RPMI8226 (cell line): ENCODE results near the gene TMEM259.

Source experiments
- DNase-seq: peaks from one replicate; pipeline ENCODE4 v3.0.0-alpha.2; 2015

TMEM259 gene

DNA sequence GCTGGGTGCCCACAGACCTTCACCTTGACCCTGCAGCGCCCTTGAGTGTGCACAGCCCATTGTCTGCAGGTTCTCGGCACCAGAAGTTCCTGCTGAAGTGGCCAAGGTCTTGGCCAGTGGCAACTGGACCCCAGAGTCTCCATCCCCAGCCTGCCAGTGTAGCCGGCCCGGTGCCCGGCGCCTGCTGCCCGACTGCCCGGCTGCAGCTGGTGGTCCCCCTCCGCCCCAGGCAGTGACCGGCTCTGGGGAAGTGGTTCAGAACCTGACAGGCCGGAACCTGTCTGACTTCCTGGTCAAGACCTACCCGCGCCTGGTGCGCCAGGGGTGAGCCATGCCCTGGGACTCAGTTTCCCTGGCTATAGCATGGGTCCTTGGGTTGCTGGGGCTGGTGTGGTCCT, 34.1 kb upstream of the TMEM259 start:
- no peak for DNase-seq

DNA sequence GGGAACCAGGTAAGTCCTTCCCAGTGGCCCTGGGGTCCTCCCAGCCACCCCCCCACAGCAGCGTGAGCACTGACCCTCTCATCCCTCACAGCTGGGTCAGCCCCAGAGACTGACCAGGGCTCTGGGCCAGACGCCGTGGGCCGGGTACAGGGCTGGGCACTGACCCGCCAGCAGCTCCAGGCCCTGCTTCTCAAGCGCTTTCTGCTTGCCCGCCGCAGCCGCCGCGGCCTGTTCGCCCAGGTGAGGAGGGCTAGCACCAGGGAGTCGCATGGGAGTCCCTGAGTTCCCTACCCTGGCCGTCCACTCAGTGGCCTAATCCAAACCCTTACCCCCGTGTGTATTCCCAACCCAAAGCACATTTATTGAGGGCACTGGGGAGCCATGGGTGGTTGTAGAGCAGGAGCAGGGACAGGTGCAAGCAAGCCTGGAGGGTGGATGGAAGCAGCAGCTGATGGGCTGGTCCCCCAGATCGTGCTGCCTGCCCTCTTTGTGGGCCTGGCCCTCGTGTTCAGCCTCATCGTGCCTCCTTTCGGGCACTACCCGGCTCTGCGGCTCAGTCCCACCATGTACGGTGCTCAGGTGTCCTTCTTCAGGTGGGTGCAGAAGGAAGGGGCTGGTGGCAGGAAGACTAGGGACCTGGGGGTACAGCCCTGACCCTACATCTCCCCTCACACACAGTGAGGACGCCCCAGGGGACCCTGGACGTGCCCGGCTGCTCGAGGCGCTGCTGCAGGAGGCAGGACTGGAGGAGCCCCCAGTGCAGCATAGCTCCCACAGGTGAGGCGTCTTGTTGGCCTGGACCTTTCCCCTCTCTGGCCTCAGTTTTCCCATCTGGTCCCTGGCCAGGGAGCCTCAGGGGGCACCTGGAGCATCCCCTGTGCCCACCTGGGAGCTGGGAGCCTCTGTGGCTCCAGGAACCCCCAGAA, 33.4 kb upstream of the TMEM259 start:
- no peak for DNase-seq

DNA sequence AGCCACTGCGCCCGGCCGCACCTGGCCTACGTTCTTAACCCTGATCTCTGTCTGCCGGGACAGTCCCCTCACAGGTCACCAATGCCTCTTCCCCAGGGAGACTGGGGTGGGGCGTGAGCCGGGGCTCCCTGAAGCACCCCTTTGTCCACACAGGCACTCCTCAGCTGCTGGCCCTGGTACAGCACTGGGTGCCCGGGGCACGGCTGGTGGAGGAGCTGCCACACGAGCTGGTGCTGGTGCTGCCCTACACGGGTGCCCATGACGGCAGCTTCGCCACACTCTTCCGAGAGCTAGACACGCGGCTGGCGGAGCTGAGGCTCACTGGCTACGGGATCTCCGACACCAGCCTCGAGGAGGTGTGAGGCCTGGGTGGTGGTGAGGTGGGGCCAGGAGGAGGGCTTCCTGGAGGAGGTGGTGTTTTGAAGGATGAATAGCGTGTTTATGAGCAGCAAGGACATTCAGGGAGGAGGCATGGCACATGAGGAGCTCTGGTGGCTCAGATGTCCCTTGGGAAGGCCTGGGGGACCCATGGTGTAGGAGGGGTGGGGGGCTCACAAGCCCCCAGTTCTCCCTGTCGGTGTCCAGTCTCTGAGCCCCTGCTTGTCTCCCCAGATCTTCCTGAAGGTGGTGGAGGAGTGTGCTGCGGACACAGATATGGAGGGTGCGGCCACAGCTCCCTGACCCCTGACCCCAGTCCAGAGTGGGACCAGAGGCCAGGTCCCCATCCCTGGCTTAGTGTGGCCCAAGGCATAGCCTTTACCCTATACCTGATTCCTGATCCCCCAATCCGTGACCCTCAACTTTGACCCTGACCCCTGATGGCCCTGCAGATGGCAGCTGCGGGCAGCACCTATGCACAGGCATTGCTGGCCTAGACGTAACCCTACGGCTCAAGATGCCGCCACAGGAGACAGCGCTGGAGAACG, 32.5 kb upstream of the TMEM259 start:
- DNase-seq: no peak

DNA sequence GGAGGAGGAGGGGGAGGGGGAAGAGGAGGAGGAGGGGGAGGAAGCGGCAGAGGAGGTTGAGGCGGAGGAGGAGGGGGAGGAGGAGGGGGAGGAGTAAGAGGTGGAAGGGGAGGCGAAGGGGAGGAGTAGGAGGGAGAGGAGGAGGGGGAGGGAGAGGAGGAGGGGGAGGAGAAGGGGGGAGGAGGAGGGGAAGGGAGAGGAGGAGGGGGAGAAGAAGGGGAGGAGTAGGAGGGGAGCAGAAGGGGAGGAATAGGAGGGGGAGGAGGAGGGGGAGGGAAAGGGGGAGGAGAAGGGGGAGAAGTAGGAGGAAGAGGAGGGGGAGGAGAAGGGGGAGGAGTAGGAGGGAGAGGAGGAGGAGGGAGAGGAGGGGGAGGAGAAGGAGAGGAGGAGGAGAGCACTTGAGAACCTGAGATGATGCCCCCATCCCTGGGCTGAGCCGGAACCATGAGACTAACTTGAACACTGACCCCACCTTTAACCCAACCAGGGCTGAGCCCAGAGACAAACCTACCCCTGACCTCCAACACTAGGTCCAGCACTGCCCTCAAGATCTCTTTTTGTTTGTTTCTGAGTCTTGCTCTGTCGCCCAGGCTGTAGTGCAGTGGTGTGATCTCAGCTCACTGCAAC, 31.5 kb upstream of the TMEM259 start:
- no peak for DNase-seq

DNA sequence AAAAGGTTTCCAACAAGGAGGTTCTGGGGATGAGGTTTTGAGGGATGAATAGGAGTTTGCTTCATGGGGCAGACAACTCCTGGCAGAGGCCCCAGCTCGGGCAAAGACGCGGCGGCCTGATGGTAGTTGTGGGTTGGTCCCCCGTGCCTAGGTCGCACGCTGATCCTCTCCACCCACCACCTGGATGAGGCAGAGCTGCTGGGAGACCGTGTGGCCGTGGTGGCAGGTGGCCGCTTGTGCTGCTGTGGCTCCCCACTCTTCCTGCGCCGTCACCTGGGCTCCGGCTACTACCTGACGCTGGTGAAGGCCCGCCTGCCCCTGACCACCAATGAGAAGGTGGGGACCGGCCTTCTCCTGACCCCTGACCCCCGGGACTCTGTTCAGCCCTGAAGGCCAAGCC, 30.9 kb upstream of the TMEM259 start:
- no peak for DNase-seq

DNA sequence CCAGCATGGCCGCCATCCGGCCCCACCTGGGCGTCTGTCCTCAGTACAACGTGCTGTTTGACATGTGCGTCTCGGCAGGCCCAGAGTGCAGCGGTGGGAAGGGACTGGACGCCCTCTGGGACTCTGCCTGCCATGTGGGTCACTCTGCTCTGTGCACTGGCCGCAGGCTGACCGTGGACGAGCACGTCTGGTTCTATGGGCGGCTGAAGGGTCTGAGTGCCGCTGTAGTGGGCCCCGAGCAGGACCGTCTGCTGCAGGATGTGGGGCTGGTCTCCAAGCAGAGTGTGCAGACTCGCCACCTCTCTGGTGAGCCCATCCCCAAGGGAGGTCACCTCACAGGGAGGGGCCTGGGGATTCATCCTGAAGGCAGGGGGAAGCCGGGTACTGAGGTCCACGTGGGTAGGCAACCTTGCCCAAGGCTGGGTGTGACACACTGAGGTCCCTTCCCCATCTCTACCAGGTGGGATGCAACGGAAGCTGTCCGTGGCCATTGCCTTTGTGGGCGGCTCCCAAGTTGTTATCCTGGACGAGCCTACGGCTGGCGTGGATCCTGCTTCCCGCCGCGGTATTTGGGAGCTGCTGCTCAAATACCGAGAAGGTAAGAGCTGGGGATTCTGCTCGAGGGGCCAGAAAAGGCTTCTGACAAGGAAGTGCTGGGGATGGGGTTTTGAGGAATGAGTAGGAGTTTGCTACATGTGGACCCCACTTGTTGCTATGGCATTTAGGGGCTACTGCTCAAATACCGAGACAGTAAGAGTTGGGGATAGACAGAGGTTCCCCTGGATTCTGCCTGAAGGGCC, 30.3 kb upstream of the TMEM259 start:
- no peak for DNase-seq

DNA sequence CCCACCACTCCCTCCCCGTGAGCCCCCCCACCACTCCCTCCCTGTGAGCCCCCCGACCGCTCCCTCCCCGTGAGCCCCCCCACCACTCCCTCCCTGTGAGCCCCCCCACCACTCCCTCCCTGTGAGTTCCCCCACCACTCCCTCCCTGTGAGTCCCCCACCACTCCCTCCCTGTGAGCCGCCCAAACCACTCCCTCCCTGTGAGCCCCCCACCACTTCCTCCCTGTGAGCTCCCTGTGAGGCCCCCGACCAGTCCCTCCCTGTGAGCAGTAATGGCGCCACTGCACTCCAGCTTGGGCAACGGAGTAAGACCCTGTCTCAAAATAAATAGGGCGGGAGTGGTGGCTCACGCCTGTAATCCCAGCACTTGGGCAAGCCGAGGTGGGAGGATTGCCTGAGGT, 28.9 kb upstream of the TMEM259 start:
- DNase-seq: no peak

DNA sequence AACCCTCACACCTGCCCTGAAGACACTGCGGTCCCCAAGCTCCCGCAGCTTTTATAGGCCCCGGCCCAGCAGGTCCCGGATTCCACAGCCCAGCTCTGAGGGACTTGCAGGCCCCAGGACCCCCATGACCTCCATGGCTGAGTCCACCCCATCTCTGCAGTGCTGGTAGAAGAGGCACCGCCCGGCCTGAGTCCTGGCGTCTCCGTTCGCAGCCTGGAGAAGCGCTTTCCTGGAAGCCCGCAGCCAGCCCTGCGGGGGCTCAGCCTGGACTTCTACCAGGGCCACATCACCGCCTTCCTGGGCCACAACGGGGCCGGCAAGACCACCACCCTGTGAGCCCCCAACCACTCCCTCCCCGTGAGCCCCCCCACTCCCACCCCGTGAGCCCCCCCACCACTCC, 28.2 kb upstream of the TMEM259 start:
- no peak for DNase-seq

DNA sequence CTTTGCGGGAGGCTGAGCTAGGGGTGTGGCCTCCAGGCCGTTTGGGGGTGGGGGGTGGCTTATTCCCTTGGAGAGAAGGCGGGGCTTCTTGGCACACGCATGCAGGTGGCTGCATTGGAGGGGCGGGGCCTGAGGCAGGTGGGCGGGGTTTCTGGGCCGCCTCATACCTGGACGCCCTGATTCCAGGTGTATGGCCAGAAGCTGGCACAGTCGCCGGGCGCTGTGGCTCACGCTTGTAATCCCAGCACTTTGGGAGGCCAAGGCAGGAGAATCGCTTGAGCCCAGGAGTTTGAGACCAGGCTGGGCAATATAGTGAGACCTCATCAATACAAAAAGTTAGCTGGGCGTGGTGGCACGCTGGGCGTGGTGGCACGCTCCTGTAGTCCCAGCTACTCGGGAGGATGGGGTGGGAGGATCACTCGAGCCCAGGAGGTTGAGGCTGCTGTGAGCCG, 26.8 kb upstream of the TMEM259 start:
- DNase-seq: no peak

DNA sequence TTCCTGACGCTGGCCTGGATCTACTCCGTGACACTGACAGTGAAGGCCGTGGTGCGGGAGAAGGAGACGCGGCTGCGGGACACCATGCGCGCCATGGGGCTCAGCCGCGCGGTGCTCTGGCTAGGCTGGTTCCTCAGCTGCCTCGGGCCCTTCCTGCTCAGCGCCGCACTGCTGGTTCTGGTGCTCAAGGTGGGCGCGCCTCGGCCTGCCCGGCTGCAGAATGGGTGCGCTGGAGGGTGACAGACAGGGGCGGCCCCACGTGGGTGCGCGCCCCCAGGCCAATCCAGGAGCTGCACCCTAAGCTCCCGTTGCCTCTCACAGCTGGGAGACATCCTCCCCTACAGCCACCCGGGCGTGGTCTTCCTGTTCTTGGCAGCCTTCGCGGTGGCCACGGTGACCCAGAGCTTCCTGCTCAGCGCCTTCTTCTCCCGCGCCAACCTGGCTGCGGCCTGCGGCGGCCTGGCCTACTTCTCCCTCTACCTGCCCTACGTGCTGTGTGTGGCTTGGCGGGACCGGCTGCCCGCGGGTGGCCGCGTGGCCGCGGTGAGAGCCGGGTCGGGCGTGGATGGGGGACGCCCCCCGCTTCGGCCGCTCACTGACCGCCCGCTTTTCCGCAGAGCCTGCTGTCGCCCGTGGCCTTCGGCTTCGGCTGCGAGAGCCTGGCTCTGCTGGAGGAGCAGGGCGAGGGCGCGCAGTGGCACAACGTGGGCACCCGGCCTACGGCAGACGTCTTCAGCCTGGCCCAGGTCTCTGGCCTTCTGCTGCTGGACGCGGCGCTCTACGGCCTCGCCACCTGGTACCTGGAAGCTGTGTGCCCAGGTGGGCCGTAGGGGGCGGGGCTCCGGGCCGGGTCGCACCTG, 26.1 kb upstream of the TMEM259 start:
- no peak for DNase-seq

DNA sequence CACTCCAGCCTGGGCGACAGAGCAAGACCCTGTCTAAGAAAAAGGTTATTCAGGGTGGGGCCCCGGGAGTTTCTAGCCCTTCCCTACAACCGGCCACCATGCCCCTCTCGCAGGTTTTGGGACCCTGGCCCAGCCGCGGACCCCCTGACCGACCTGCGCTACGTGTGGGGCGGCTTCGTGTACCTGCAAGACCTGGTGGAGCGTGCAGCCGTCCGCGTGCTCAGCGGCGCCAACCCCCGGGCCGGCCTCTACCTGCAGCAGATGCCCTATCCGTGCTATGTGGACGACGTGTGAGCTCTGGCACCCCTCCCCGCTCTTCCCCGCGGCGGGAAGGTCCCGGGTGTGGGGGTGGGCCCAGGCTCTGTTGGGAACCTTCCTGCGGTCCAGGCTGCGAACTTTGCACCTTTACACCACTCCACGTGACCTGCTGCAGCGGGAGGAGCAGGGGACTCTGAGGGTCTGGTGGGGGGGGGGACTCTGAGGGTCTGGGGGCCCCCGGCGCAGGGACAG, 25.2 kb upstream of the TMEM259 start:
- DNase-seq: no peak

DNA sequence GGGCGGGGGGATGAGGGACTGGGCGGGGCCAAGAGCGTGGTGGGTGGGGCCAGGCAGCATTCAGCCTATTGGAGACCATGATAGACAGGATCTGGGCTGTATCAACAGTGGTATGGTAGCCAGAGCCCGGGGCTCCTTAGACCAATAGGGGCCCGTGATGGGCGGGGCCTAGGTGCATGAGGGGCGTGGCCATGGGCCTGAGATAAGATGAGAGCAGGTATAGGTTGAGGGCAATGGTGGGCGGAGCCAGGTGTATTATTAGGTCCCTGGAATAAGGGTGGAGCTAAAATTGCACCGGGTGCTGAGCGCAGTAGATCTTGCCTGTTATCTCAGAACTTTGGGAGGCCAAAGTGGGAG, 24.3 kb upstream of the TMEM259 start:
- DNase-seq: peak; percentile 41

DNA sequence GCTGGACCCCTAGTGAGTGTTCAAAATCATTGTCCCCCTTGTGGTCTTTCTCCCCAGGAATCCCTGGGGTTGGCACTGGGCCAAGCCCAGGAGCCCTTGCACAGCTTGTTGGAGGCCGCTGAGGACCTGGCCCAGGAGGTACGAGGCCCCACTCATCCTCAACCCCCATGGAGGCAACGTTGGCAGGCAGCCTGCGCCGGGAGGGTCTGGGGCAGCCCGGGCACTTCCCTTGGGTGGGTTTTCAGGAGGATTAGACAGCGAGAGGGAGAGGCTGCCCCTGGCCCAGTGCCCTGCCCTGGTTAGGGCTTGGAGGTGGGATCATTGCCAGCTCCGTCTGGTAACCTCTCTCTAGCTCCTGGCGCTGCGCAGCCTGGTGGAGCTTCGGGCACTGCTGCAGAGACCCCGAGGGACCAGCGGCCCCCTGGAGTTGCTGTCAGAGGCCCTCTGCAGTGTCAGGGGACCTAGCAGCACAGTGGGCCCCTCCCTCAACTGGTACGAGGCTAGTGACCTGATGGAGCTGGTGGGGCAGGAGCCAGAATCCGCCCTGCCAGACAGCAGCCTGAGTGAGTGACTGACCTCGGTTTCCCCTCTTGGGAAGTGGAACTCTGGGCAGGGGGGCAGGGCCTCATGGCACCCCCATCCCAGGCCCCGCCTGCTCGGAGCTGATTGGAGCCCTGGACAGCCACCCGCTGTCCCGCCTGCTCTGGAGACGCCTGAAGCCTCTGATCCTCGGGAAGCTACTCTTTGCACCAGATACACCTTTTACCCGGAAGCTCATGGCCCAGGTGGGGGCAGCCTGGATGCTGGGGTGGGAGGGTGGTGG, 22.0 kb upstream of the TMEM259 start:
- DNase-seq: no peak

DNA sequence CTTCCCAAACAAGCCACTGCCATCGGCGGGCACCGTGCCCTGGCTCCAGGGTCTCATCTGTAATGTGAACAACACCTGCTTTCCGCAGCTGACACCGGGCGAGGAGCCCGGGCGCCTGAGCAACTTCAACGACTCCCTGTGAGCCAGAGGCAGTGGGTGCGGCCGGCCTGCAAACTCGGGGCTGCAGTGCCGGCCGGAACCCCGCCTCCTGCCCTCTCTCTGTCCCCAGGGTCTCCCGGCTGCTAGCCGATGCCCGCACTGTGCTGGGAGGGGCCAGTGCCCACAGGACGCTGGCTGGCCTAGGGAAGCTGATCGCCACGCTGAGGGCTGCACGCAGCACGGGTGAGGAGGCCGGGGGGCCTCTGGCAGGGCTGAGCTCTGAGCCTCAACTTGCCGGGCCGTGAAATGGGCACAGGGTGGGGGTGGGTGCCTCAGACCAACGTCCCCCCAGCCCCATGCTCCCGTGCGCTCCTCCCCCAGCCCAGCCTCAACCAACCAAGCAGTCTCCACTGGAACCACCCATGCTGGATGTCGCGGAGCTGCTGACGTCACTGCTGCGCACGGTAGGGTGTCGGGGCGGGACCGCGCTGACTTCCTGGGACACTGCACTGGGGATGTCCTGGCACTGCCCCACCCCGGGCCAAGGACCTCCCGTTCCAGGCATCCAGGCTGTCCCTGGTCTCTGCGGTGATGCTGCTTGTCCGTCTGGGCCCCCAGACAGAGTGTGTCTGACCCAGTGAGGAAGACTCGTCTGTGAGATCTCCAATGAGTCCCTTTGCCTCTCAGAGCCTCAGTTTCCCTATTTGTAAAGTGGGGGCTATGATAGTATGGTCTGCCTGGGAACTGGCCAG, 21.1 kb upstream of the TMEM259 start:
- DNase-seq: no peak

DNA sequence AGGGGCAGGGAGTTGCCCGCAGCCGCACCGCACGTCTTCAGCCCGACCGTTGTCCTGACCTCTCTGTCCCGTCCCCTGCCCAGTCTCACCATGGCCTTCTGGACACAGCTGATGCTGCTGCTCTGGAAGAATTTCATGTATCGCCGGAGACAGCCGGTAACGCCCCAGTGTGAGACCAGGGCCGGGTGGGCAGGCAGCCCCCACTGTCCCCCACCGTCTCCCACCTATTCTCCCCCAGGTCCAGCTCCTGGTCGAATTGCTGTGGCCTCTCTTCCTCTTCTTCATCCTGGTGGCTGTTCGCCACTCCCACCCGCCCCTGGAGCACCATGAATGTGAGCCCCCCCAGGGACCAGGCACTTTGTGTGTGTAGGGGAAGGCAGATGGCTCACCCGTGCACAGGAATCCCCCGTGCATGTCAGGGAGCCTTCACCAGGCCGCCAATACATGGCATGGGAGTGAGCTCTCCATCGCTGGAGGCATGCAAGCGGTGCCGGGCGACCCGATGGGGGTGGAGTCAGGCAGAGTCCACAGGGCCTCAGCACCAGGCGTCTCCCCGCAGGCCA, 20.4 kb upstream of the TMEM259 start:
- DNase-seq: no peak

DNA sequence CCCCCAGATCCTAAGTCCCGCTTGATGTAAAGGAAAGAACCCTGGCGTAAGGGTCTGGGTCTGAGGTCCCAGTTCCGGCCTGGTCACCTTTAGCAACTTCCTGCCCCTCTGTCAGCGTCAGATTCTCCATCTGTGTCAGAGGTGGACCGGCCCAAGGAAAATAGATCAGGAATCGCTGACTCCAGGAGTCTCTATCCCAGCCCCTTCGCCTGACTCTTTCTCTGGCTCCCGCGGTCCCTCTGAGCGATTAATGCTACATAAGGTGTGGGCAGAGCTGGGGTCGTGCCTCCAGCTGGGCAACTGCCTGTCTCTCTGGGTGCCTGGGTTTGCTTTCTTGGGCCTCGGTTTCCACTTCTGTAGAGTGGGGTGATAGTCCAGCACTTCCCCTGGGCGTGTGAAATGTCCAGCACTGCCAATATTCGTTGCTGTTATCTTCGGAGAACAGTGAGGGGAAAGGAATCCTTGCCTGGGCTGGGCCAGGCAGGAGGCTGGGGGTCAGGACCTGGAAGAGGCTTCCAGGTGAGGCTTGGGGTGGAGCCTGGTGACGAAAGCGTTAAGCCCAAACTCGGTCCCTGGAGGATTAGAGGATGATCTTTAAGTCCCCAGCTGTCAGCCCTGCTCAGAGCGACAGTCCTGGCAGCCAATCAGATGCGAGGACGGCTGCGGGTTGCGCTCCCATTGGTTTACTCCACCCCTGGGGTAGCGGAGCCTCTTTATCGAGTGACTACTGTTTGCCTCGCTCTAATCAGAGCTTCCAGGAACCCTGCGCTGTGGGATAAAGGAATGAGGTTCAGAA, 19.8 kb upstream of the TMEM259 start:
- DNase-seq: peak; percentile 94

DNA sequence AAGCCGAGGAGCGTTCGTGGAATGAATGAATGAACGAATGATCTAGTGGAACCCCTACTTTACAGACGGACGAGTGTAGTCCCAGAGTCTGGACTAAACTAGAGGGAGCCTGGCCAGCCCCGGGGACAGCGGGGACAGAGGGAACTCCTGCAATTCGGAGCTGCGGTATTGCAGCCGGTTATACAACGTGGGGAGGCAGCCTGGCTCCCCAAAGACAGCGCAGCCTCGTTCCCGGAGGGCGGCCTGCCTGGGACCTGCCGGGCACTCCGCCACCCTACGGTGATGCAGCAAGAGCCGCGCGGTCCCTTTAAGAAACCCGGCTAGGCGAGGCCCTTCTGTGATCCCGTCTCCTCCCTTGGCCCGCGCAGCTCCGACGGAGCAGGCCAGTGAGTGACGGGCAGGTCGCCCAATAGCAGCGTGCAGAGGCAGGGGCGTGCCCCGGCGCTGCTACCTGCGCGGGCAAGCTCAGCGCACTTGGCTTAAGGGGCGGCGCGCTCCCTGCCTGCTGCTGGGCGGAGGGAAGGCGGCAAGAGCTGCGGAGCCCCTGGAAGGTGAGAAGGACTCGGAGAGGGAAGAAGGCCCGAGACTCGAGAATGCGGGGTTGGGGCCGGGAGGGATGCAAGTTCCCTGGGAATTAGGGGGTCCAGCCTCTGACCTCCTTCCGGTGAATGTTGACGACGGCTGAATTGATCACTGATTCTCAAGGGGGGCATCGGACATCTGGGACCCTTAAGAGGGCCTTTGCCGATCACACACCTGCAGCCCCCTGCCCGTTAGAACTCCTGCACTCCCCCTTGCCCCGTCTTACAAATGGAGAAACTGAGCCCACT, 18.9 kb upstream of the TMEM259 start, which contains the start of gene ABCA7:
ABCA7 (plus strand) TSS at position 462 of the 830 bp plus-strand sequence. CDS start 1,255 bp downstream, outside the sequence.
- peak; percentile 99 for DNase-seq
